HepG2 (cell line): ENCODE results near the gene SDC4. TPM values are rescaled to one million over a fixed set of nuclear protein-coding genes. Genes with fewer than 3 reads are reported as not detected.

Experiments used
- ARHGAP35 ChIP-seq: sonication (generic); formaldehyde crosslinking; IDR thresholded peaks from 2 replicates; pipeline ENCODE4 v1.9.0; 2022; ENCODE audit warnings: mild to moderate bottlenecking, inconsistent platforms, moderate library complexity, missing genetic modification reagents, borderline replicate concordance
- ATRX ChIP-seq: sonication (generic); formaldehyde crosslinking; IDR thresholded peaks from 2 replicates; pipeline ENCODE4 v1.4.0; 2020; ENCODE audit warnings: missing genetic modification reagents, borderline replicate concordance
- CCDC6 ChIP-seq: sonication (generic); formaldehyde crosslinking; IDR thresholded peaks from 2 replicates; pipeline ENCODE4 v1.8.1; 2022; ENCODE audit warnings: mild to moderate bottlenecking, missing genetic modification reagents, moderate library complexity
- DNMT3B ChIP-seq: conservative IDR thresholded peaks from 2 replicates; pipeline ENCODE4 v1.6.1; 2016; ENCODE audit warnings: missing biosample characterization, control low read depth
- FIP1L1 ChIP-seq: fragments of 200-400 bp; formaldehyde crosslinking; IDR thresholded peaks from 2 replicates; pipeline ENCODE4 v1.6.1; 2018; ENCODE audit warnings: low read depth, mild to moderate bottlenecking, low read length, moderate library complexity, borderline replicate concordance; ENCODE audit not compliant: insufficient read depth
- HNF4G ChIP-seq, 2 experiments: sonication (generic) in 1 of 2; formaldehyde crosslinking in 1 of 2; IDR thresholded peaks; 2 replicates each; pipeline versions ENCODE4 v1.4.0 to v1.6.1; 2011 to 2020; ENCODE audit warnings: borderline replicate concordance in 2 of 2, low read depth in 2 of 2, mild to moderate bottlenecking in 2 of 2, low read length in 1 of 2, missing genetic modification reagents in 1 of 2, moderate library complexity in 1 of 2
- NCOA5 ChIP-seq: sonication (generic); formaldehyde crosslinking; IDR thresholded peaks from 2 replicates; pipeline ENCODE4 v1.4.0; 2020; ENCODE audit warnings: missing genetic modification reagents
- NFIC ChIP-seq: IDR thresholded peaks from 2 replicates; pipeline ENCODE4 v1.6.1; 2012; ENCODE audit warnings: mild to moderate bottlenecking, low read length, inconsistent platforms
- NR1H2 ChIP-seq: sonication (generic); formaldehyde crosslinking; IDR thresholded peaks from 2 replicates; pipeline ENCODE4 v1.8.1; 2022; ENCODE audit warnings: low read depth, missing genetic modification reagents, borderline replicate concordance
- RFXAP ChIP-seq: sonication (generic); formaldehyde crosslinking; IDR thresholded peaks from 2 replicates; pipeline ENCODE4 v1.4.0; 2020; ENCODE audit warnings: missing genetic modification reagents, borderline replicate concordance
- ZNF33B ChIP-seq: sonication (generic); formaldehyde crosslinking; IDR thresholded peaks from 2 replicates; pipeline ENCODE4 v1.5.1; 2020; ENCODE audit warnings: mild to moderate bottlenecking, missing genetic modification reagents
- ZNF44 ChIP-seq: sonication (generic); formaldehyde crosslinking; IDR thresholded peaks from 2 replicates; pipeline ENCODE4 v1.5.1; 2020; ENCODE audit warnings: mild to moderate bottlenecking, missing genetic modification reagents
- polyA plus RNA-seq, 8 experiments: library from polyadenylated mRNA; depleted of rRNA in 3 of 8; stranded (reverse) in 7 of 8; unstranded in 1 of 8; fragments of >200 nt; fragmentation: Illumina TruSeq in 4 of 8; extraction: Trizol in 4 of 8; gene quantifications; 2 replicates each; pipeline versions ENCODE4 v1.2.1 to v1.2.3, GENCODE V29; 2011 to 2016; ENCODE audit warnings: low read depth in 4 of 8, missing spikeins in 1 of 8, mixed read lengths in 1 of 8; ENCODE audit not compliant: insufficient read depth in 1 of 8
- total RNA-seq, 5 experiments: library from RNA; depleted of rRNA; stranded (reverse); fragments of >200 nt; fragmentation: Illumina TruSeq; extraction: Trizol; gene quantifications; 2 replicates each; pipeline ENCODE4 v1.2.3, GENCODE V29; 2016; ENCODE audit warnings: low read depth in 1 of 5
- TF ChIP-seq, protein P1 (sequence below): sonication (generic); formaldehyde crosslinking; IDR thresholded peaks from 2 replicates; pipeline ENCODE4 v1.5.0; 2020; ENCODE audit warnings: missing genetic modification reagents
- TF ChIP-seq, protein P2 (sequence below): sonication (generic); formaldehyde crosslinking; IDR thresholded peaks from 2 replicates; pipeline ENCODE4 v1.8.1; 2022; ENCODE audit warnings: mild to moderate bottlenecking, missing genetic modification reagents
- TF ChIP-seq, protein P3 (sequence below): IDR thresholded peaks from 2 replicates; pipeline ENCODE4 v1.4.0; 2020; ENCODE audit warnings: mild to moderate bottlenecking, missing genetic modification reagents
- TF ChIP-seq, protein P4 (sequence below): sonication (generic); formaldehyde crosslinking; conservative IDR thresholded peaks from 2 replicates; pipeline ENCODE4 v1.4.0; 2020; ENCODE audit warnings: mild to moderate bottlenecking, missing genetic modification reagents, moderate library complexity

Gene SDC4
- total and polyA plus RNA-seq, 2 of the 13 experiments (the other 11 are each of a cell fraction or from before 2014, with no cell fraction given), result 49.0 to 65.1 TPM

DNA sequence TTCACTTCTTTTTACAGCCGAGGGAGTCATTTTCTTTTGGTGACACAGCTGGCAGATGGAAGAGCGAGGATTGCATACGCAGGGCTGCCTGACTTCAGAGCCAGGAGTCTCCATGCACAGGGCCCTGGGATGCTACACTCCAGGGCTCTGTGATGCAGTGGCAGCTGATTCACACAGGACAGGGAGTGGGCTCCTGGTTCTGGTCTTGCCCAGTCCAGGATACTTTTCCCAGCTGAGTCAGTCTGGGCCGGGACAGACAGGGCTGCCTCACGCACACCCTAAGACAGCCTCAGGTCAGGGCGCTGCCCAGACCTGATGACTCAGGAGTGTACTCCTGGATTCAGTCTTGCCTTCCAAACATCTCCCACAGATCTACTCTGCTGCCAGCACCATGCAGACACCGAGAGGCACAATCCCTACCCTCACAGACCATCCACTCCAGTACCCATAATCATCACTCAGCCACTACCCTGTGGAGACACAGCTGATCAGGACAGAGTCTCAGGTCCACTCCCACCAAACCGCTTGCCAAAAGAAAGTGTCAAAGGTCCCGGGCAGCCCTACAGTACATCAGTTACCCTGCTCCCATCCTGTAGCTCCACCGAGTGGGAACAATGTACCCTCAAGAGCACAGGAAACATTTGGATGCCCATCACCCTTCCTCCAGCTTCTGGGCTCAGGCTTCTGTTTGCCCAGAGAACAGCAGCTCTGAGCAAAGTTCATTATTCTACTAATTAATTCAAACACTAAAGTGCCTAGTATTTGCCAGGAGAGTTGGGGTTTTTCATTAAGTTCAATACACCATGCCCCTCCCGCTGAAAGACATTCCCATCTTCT is 11.5 kb downstream of the SDC4 start (continued):
- TF ChIP-seq, protein P1, sequence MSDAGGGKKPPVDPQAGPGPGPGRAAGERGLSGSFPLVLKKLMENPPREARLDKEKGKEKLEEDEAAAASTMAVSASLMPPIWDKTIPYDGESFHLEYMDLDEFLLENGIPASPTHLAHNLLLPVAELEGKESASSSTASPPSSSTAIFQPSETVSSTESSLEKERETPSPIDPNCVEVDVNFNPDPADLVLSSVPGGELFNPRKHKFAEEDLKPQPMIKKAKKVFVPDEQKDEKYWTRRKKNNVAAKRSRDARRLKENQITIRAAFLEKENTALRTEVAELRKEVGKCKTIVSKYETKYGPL (CRISPR knock-in tag), result no peak
- TF ChIP-seq ATRX (CRISPR knock-in tag) (no peak), NR1H2 (CRISPR knock-in tag) (no peak), CCDC6 (peak; percentile 71), ZNF33B (CRISPR knock-in tag) (0 out of 2 replicates have a peak, but pooled peaks have one; percentile 41), NFIC (peak; percentile 23; the same call in 1 of the 2 replicates), FIP1L1 (no peak), ZNF44 (CRISPR knock-in tag) (0 out of 2 replicates have a peak, but pooled peaks have one; percentile 23), ARHGAP35 (no peak), HNF4G (IDR thresholded peaks at IDR 0.05; ENCODE audit: borderline replicate concordance, low read depth, low read length) (peak; percentile 76), HNF4G (CRISPR knock-in tag; IDR thresholded peaks at IDR 0.05; ENCODE audit: borderline replicate concordance, low read depth) (no peak), RFXAP (CRISPR knock-in tag) (peak; percentile 70; the same call in 1 of the 2 replicates), DNMT3B (0 out of 2 replicates have a peak, but pooled peaks have one; percentile 10), NCOA5 (CRISPR knock-in tag) (0 out of 2 replicates have a peak, but pooled peaks have one; percentile 65)
- TF ChIP-seq, protein P2, sequence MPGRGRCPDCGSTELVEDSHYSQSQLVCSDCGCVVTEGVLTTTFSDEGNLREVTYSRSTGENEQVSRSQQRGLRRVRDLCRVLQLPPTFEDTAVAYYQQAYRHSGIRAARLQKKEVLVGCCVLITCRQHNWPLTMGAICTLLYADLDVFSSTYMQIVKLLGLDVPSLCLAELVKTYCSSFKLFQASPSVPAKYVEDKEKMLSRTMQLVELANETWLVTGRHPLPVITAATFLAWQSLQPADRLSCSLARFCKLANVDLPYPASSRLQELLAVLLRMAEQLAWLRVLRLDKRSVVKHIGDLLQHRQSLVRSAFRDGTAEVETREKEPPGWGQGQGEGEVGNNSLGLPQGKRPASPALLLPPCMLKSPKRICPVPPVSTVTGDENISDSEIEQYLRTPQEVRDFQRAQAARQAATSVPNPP (CRISPR knock-in tag), result no peak
- TF ChIP-seq, protein P3, sequence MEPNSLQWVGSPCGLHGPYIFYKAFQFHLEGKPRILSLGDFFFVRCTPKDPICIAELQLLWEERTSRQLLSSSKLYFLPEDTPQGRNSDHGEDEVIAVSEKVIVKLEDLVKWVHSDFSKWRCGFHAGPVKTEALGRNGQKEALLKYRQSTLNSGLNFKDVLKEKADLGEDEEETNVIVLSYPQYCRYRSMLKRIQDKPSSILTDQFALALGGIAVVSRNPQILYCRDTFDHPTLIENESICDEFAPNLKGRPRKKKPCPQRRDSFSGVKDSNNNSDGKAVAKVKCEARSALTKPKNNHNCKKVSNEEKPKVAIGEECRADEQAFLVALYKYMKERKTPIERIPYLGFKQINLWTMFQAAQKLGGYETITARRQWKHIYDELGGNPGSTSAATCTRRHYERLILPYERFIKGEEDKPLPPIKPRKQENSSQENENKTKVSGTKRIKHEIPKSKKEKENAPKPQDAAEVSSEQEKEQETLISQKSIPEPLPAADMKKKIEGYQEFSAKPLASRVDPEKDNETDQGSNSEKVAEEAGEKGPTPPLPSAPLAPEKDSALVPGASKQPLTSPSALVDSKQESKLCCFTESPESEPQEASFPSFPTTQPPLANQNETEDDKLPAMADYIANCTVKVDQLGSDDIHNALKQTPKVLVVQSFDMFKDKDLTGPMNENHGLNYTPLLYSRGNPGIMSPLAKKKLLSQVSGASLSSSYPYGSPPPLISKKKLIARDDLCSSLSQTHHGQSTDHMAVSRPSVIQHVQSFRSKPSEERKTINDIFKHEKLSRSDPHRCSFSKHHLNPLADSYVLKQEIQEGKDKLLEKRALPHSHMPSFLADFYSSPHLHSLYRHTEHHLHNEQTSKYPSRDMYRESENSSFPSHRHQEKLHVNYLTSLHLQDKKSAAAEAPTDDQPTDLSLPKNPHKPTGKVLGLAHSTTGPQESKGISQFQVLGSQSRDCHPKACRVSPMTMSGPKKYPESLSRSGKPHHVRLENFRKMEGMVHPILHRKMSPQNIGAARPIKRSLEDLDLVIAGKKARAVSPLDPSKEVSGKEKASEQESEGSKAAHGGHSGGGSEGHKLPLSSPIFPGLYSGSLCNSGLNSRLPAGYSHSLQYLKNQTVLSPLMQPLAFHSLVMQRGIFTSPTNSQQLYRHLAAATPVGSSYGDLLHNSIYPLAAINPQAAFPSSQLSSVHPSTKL (CRISPR knock-in tag), result peak; percentile 35; the same call in 1 of the 2 replicates
- TF ChIP-seq, protein P4, sequence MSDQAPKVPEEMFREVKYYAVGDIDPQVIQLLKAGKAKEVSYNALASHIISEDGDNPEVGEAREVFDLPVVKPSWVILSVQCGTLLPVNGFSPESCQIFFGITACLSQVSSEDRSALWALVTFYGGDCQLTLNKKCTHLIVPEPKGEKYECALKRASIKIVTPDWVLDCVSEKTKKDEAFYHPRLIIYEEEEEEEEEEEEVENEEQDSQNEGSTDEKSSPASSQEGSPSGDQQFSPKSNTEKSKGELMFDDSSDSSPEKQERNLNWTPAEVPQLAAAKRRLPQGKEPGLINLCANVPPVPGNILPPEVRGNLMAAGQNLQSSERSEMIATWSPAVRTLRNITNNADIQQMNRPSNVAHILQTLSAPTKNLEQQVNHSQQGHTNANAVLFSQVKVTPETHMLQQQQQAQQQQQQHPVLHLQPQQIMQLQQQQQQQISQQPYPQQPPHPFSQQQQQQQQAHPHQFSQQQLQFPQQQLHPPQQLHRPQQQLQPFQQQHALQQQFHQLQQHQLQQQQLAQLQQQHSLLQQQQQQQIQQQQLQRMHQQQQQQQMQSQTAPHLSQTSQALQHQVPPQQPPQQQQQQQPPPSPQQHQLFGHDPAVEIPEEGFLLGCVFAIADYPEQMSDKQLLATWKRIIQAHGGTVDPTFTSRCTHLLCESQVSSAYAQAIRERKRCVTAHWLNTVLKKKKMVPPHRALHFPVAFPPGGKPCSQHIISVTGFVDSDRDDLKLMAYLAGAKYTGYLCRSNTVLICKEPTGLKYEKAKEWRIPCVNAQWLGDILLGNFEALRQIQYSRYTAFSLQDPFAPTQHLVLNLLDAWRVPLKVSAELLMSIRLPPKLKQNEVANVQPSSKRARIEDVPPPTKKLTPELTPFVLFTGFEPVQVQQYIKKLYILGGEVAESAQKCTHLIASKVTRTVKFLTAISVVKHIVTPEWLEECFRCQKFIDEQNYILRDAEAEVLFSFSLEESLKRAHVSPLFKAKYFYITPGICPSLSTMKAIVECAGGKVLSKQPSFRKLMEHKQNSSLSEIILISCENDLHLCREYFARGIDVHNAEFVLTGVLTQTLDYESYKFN, result peak; percentile 82
